IMR-90 (cell line): ENCODE measurements around the gene GRIFIN. TPM values are rescaled to one million over a fixed set of nuclear protein-coding genes. Genes with fewer than 3 reads are reported as not detected.

Source experiments
- ATAC-seq: fragments of 200-7000 bp; cut with Tn5 transposase; 2 replicates; pipeline ENCODE4 v1.9.1; 2020; ENCODE audit warnings: low read depth, mild to moderate bottlenecking, moderate library complexity
- BruUV-seq: library from RNA; stranded (reverse); fragments of 400-500 nt; replicated peaks from 2 replicates; lab custom pipeline; 2021; lab: Mats Ljungman, UMichigan
- CTCF ChIA-PET: fragments of 300-600 bp; formaldehyde crosslinking; extraction: SDS; loops from one replicate; lab custom pipeline; 2021; ENCODE audit warnings: antibody characterized with exemption; lab: Yijun Ruan, JAX
- POLR2A ChIA-PET: fragments of 300-600 bp; sonication (Branson Sonifier 250); formaldehyde crosslinking; loops from one replicate; lab custom pipeline; 2022; ENCODE audit warnings: antibody characterized with exemption; ENCODE audit not compliant: unreplicated experiment; lab: Charles Lee
- DNase-seq: peaks from one replicate; pipeline ENCODE4 v3.0.0; 2013
- H2AFZ ChIP-seq: replicated peaks from 2 replicates; pipeline ENCODE3; 2013; ENCODE audit warnings: low read length, mild to moderate bottlenecking; ENCODE audit not compliant: poor library complexity
- H2AK5ac ChIP-seq: 2 replicates; pipeline ENCODE4 v1.6.1; 2013; ENCODE audit warnings: low read depth, low read length, inconsistent platforms
- H2AK9ac ChIP-seq: replicated peaks from 2 replicates; pipeline ENCODE3; 2013; ENCODE audit warnings: mild to moderate bottlenecking, low read depth, low read length, moderate library complexity; ENCODE audit not compliant: poor library complexity
- H2BK120ac ChIP-seq: 2 replicates; pipeline ENCODE4 v1.6.1; 2013; ENCODE audit warnings: low read depth, low read length, inconsistent platforms
- H2BK15ac ChIP-seq: 3 replicates; pipeline ENCODE4 v1.6.1; 2013; ENCODE audit warnings: low read depth, low read length, inconsistent platforms
- H2BK20ac ChIP-seq: 2 replicates; pipeline ENCODE4 v1.6.1; 2013; ENCODE audit warnings: low read depth, mild to moderate bottlenecking, inconsistent platforms, low read length, moderate library complexity
- H2BK5ac ChIP-seq: 2 replicates; pipeline ENCODE4 v1.6.1; 2013; ENCODE audit warnings: mild to moderate bottlenecking, low read depth, low read length, inconsistent platforms; ENCODE audit not compliant: poor library complexity, severe bottlenecking
- H3K14ac ChIP-seq: replicated peaks from 2 replicates; pipeline ENCODE4 v1.6.1; 2013; ENCODE audit warnings: low read depth, low read length, inconsistent platforms
- H3K18ac ChIP-seq: 2 replicates; pipeline ENCODE4 v1.6.1; 2013; ENCODE audit warnings: low read depth, low read length, control low read depth
- H3K23ac ChIP-seq: 2 replicates; pipeline ENCODE4 v1.6.1; 2013; ENCODE audit warnings: low read depth, low read length, inconsistent platforms
- H3K27ac ChIP-seq: 2 replicates; pipeline ENCODE4 v1.5.1; 2013; ENCODE audit warnings: mild to moderate bottlenecking, control low read depth, low read length; ENCODE audit not compliant: insufficient read depth
- H3K27me3 ChIP-seq: 2 replicates; pipeline ENCODE4 v1.6.1; 2013; ENCODE audit warnings: low read length; ENCODE audit not compliant: control insufficient read depth, insufficient read depth
- H3K36me3 ChIP-seq: 2 replicates; pipeline ENCODE4 v1.6.1; 2013; ENCODE audit warnings: low read length, mixed read lengths; ENCODE audit not compliant: control insufficient read depth, insufficient read depth
- H3K4ac ChIP-seq: 2 replicates; pipeline ENCODE4 v1.6.1; 2013; ENCODE audit warnings: low read depth, low read length, inconsistent platforms
- H3K4me1 ChIP-seq: 2 replicates; pipeline ENCODE4 v1.6.1; 2013; ENCODE audit warnings: low read length, mixed read lengths; ENCODE audit not compliant: control insufficient read depth, insufficient read depth
- H3K4me2 ChIP-seq: 2 replicates; pipeline ENCODE4 v1.6.1; 2013; ENCODE audit warnings: low read depth, mild to moderate bottlenecking, control low read depth, low read length, moderate library complexity
- H3K4me3 ChIP-seq: 2 replicates; pipeline ENCODE4 v1.5.1; 2013; ENCODE audit warnings: low read depth, mild to moderate bottlenecking, control low read depth, low read length, moderate library complexity; ENCODE audit not compliant: insufficient read depth
- H3K56ac ChIP-seq: 2 replicates; pipeline ENCODE4 v1.6.1; 2013; ENCODE audit warnings: low read length, inconsistent platforms; ENCODE audit not compliant: insufficient read depth; ENCODE audit errors: extremely low read depth
- H3K79me1 ChIP-seq, 2 experiments: 2 replicates each; pipeline ENCODE4 v1.6.1; 2013; ENCODE audit warnings: low read length in 2 of 2, inconsistent platforms in 1 of 2, low read depth in 1 of 2
- H3K9ac ChIP-seq: 2 replicates; pipeline ENCODE4 v1.6.1; 2013; ENCODE audit warnings: low read depth, low read length, control low read depth
- H3K9me1 ChIP-seq: 2 replicates; pipeline ENCODE4 v1.6.1; 2013; ENCODE audit warnings: low read length, inconsistent platforms; ENCODE audit not compliant: insufficient read depth
- H3K9me3 ChIP-seq: 2 replicates; pipeline ENCODE4 v1.6.1; 2013; ENCODE audit warnings: low read length; ENCODE audit not compliant: control insufficient read depth, insufficient read depth
- H4K20me1 ChIP-seq: 2 replicates; pipeline ENCODE4 v1.6.1; 2013; ENCODE audit warnings: low read length, inconsistent platforms; ENCODE audit not compliant: insufficient read depth
- H4K5ac ChIP-seq: 2 replicates; pipeline ENCODE4 v1.6.1; 2013; ENCODE audit warnings: mild to moderate bottlenecking, low read depth, low read length, control low read depth
- H4K8ac ChIP-seq, 2 experiments: 2 replicates each; pipeline ENCODE4 v1.6.1; 2013; ENCODE audit warnings: low read depth in 2 of 2, low read length in 2 of 2, control low read depth in 1 of 2, inconsistent platforms in 1 of 2
- H4K91ac ChIP-seq: 2 replicates; pipeline ENCODE4 v1.6.1; 2013; ENCODE audit warnings: low read depth, low read length, inconsistent platforms; ENCODE audit not compliant: insufficient read depth
- BHLHE40 ChIP-seq: fragments of 150-350 bp; IDR thresholded peaks from 2 replicates; pipeline ENCODE4 v1.6.1; 2016; ENCODE audit warnings: mild to moderate bottlenecking, low read depth, low read length
- CEBPB ChIP-seq: IDR thresholded peaks from 2 replicates; pipeline ENCODE4 v1.6.1; 2012; ENCODE audit warnings: low read depth, low read length, improper control_type of control experiment
- CHD1 ChIP-seq: IDR thresholded peaks from 2 replicates; pipeline ENCODE4 v1.6.1; 2012; ENCODE audit warnings: low read depth, low read length, improper control_type of control experiment
- ELK1 ChIP-seq: fragments of 150-350 bp; IDR thresholded peaks from 2 replicates; pipeline ENCODE4 v1.6.1; 2016; ENCODE audit warnings: low read depth, mild to moderate bottlenecking, low read length, moderate library complexity, borderline replicate concordance
- FOS ChIP-seq: fragments of 150-350 bp; IDR thresholded peaks from 2 replicates; pipeline ENCODE4 v1.6.1; 2016; ENCODE audit warnings: low read depth, low read length
- MAFK ChIP-seq: IDR thresholded peaks from 2 replicates; pipeline ENCODE4 v1.6.1; 2012; ENCODE audit warnings: low read depth, low read length, improper control_type of control experiment
- MXI1 ChIP-seq: IDR thresholded peaks from 2 replicates; pipeline ENCODE4 v1.6.1; 2012; ENCODE audit warnings: low read depth, mild to moderate bottlenecking, low read length, moderate library complexity, borderline replicate concordance
- NFE2L2 ChIP-seq: fragments of 150-350 bp; IDR thresholded peaks from 2 replicates; pipeline ENCODE4 v1.6.1; 2016; ENCODE audit warnings: low read depth, mild to moderate bottlenecking, low read length
- RAD21 ChIP-seq: IDR thresholded peaks from 2 replicates; pipeline ENCODE4 v1.6.1; 2012; ENCODE audit warnings: low read length, improper control_type of control experiment
- RCOR1 ChIP-seq: IDR thresholded peaks from 2 replicates; pipeline ENCODE4 v1.6.1; 2012; ENCODE audit warnings: mild to moderate bottlenecking, low read length, improper control_type of control experiment; ENCODE audit not compliant: insufficient replicate concordance
- RFX5 ChIP-seq: IDR thresholded peaks from 2 replicates; pipeline ENCODE4 v1.8.0; 2012; ENCODE audit warnings: low read depth, mild to moderate bottlenecking, low read length, moderate library complexity
- SMC3 ChIP-seq: fragments of 150-350 bp; IDR thresholded peaks from 2 replicates; pipeline ENCODE4 v1.6.1; 2016; ENCODE audit warnings: low read depth, mild to moderate bottlenecking, antibody characterized with exemption, low read length, moderate library complexity
- WGBS, 2 experiments: methylation state at CpG; one replicate each; pipeline versions ENCODE4 v1.1.5 to v1.1.7; 2013; ENCODE audit warnings: missing lambda C conversion rate in 2 of 2; ENCODE audit not compliant: insufficient read length in 1 of 2; ENCODE audit errors: extremely low coverage in 2 of 2; 5-methylcytosine and 5-hydroxymethylcytosine counted together
- dilution Hi-C: fragments of 300-500 bp; cut with HindIII; formaldehyde crosslinking; loops from one replicate; pipeline ENCODE4 v1.14.3; 2018; ENCODE audit warnings: low sequenced_read_pairs; ENCODE audit not compliant: unreplicated experiment
- in situ Hi-C: fragments of 300-500 bp; cut with MboI; formaldehyde crosslinking; loops from 3 replicates; pipeline ENCODE4 v1.14.3; 2019; ENCODE audit warnings: low sequenced_read_pairs, inconsistent platforms, mixed read lengths
- intact Hi-C: fragments of 100-400 bp; cut with micrococcal nuclease; formaldehyde crosslinking; loops from 2 replicates; pipeline ENCODE4 v1.10.0; 2022
- polyA plus RNA-seq, 3 experiments: library from polyadenylated mRNA; depleted of rRNA; stranded (reverse); fragments of >200 nt; gene quantifications; 2 replicates each; pipeline ENCODE4 v1.2.3, GENCODE V29; 2012; ENCODE audit warnings: low replicate concordance in 1 of 3
- total RNA-seq: library from RNA; depleted of rRNA; stranded (reverse); fragments of >200 nt; gene quantifications from 2 replicates; pipeline ENCODE4 v1.2.3, GENCODE V29; 2012
- TF ChIP-seq, protein P1 (sequence below): conservative IDR thresholded peaks from 2 replicates; pipeline ENCODE4 v1.5.1; 2012; ENCODE audit warnings: mild to moderate bottlenecking, low read depth, low read length, improper control_type of control experiment
- TF ChIP-seq, protein P2 (sequence below): fragments of 150-350 bp; IDR thresholded peaks from 2 replicates; pipeline ENCODE4 v1.6.1; 2017; ENCODE audit warnings: mild to moderate bottlenecking, antibody characterized with exemption, low read length, low read depth

Gene GRIFIN
- total and polyA plus RNA-seq, 2 of the 4 experiments (the other 2 are of a cell fraction), result not detected

DNA sequence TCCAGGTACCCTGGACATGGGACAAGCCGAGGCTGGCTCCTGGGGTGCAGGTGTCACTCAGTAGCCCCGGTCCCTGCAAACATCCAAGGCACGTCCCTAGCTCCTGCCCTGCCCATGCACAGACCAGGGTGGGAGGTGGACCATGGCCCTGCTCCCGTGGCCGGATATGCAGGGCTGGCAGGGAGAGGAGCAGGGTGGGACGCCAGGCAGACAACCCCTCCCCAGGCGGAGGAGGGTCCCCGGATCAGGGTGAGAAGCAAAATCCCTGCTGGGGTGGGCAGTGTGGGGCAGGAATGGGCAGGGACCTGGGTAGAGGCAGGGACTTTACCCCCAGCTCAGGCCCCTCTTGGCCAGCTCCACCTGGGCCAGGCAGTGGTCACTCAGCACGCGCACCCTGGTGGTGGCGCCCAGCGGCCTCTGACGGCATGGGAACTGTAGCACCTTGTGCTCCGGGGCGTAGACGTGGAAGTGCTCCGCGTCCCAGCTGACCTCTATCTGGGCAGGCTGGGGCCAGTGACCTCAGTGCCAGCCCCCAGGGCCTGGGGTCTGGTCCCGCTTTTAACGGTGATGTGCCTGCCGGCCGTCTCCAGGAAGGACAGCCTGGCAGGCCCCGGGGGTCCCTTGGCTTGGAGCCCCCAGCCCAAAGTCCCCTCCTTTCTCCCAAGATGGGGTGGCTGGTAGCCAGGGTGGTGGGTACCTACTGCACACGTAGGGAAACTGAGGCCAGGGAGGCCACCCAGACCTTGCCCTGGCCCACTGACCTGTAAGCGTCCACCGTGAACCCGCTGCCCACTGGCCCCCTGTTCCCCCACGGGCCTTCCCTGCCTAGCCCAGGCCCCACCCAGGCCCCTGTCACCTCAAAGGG lies 1.2 kb downstream of the GRIFIN start:
- dilution Hi-C loops, result no loop called here

More for the DNA sequence above, 1.2 kb downstream of the GRIFIN start:
- H3K9me1 ChIP-seq, result no peaks in the 10 kb centered on the region
- POLR2A ChIA-PET, result no interaction called here
- H4K5ac ChIP-seq, result no peak overlapping the region
- intact Hi-C loops (loop anchor here (10.0 kb wide), 2 partner anchors 170 to 680 kb away; no protein-coding TSS in a partner anchor), in situ Hi-C loops (no loop called here)
- no peak for TF ChIP-seq RCOR1
- TF ChIP-seq MXI1, result no peak
- no peak for TF ChIP-seq ELK1
- TF ChIP-seq, protein P1, sequence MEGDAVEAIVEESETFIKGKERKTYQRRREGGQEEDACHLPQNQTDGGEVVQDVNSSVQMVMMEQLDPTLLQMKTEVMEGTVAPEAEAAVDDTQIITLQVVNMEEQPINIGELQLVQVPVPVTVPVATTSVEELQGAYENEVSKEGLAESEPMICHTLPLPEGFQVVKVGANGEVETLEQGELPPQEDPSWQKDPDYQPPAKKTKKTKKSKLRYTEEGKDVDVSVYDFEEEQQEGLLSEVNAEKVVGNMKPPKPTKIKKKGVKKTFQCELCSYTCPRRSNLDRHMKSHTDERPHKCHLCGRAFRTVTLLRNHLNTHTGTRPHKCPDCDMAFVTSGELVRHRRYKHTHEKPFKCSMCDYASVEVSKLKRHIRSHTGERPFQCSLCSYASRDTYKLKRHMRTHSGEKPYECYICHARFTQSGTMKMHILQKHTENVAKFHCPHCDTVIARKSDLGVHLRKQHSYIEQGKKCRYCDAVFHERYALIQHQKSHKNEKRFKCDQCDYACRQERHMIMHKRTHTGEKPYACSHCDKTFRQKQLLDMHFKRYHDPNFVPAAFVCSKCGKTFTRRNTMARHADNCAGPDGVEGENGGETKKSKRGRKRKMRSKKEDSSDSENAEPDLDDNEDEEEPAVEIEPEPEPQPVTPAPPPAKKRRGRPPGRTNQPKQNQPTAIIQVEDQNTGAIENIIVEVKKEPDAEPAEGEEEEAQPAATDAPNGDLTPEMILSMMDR, result no peak
- TF ChIP-seq CHD1, result no peak
- TF ChIP-seq CEBPB, result no peak
- no peak for TF ChIP-seq MAFK
- TF ChIP-seq SMC3, result no peak
- TF ChIP-seq, protein P2, sequence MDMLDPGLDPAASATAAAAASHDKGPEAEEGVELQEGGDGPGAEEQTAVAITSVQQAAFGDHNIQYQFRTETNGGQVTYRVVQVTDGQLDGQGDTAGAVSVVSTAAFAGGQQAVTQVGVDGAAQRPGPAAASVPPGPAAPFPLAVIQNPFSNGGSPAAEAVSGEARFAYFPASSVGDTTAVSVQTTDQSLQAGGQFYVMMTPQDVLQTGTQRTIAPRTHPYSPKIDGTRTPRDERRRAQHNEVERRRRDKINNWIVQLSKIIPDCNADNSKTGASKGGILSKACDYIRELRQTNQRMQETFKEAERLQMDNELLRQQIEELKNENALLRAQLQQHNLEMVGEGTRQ, result no peak
- no peak for TF ChIP-seq RFX5
- TF ChIP-seq NFE2L2, result no peak
- no peak for TF ChIP-seq BHLHE40
- no peak for TF ChIP-seq RAD21
- TF ChIP-seq FOS, result no peak
- no peaks in the 10 kb centered on the region for H3K9me3 ChIP-seq
- DNase-seq (no peak), ATAC-seq (no peak)
- H3K27me3 ChIP-seq, result peaks cover 4% of the 10 kb centered on the region; the same call in 1 of the 2 replicates
- H3K9ac ChIP-seq, result no peak overlapping the region
- H3K4me2 ChIP-seq, result no peak overlapping the region
- no peak overlapping the region for H2BK20ac ChIP-seq
- H3K56ac ChIP-seq, result no peak overlapping the region
- no peak overlapping the region for H3K18ac ChIP-seq
- no peaks in the 10 kb centered on the region for H4K20me1 ChIP-seq
- BruUV-seq, result no TSS peak
- no peak overlapping the region for H3K4ac ChIP-seq
- H4K8ac ChIP-seq, result no peak overlapping the region
- H2BK5ac ChIP-seq, result no peak overlapping the region
- H2AK5ac ChIP-seq, result no peak overlapping the region
- no peaks in the 10 kb centered on the region for H3K36me3 ChIP-seq
- peaks cover 6% of the 10 kb centered on the region; the same call in 1 of the 2 replicates for H3K4me1 ChIP-seq
- no peaks in the 10 kb centered on the region for H3K79me1 ChIP-seq
- H2BK120ac ChIP-seq, result no peak overlapping the region
- 86% methylated on average over 10 of the region's 28 CpGs; no CpG with 5 or more reads in 1 of the 2 experiments for WGBS, 2 experiments
- CTCF ChIA-PET, result no interaction called here
- H3K23ac ChIP-seq, result no peak overlapping the region
- no peak overlapping the region for H2AK9ac ChIP-seq
- no peak overlapping the region for H4K91ac ChIP-seq
- no peak overlapping the region for H3K14ac ChIP-seq
- H3K4me3 ChIP-seq, result no peak overlapping the region
- no peak overlapping the region for H2AFZ ChIP-seq
- no peak overlapping the region for H2BK15ac ChIP-seq
- no peak overlapping the region for H3K27ac ChIP-seq
